ENCODE measurements around the gene DEPP1. TPM values are rescaled to one million over a fixed set of nuclear protein-coding genes. Genes with fewer than 3 reads are reported as not detected.

The DEPP1 gene
- total RNA-seq, 1 experiment from 2014 or later, result 1.6 TPM

- no peak overlapping the region for H3K27ac Mint-ChIP-seq
- ATAC-seq (no peak), DNase-seq (ENCODE audit: low spot score) (no peak)
- peaks cover 9% of the 10 kb centered on the region for H3K36me3 Mint-ChIP-seq
- peaks cover 31% of the 10 kb centered on the region for H3K4me1 Mint-ChIP-seq
- CTCF ChIA-PET, result no interaction called here
- no peak overlapping the region for H3K4me3 Mint-ChIP-seq
- peaks cover 5% of the 10 kb centered on the region; the same call in 1 of the 2 replicates for H3K9me3 Mint-ChIP-seq
- POLR2A ChIA-PET, result no interaction called here
- H3K27me3 Mint-ChIP-seq (ENCODE audit: low read depth), result peaks cover 7% of the 10 kb centered on the region; the same call in 1 of the 2 replicates
- no peak for TF ChIP-seq PRRX2 (CRISPR knock-in tag; IDR thresholded peaks at IDR 0.05)
- TF ChIP-seq, protein P1, sequence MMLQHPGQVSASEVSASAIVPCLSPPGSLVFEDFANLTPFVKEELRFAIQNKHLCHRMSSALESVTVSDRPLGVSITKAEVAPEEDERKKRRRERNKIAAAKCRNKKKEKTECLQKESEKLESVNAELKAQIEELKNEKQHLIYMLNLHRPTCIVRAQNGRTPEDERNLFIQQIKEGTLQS (CRISPR knock-in tag; conservative IDR thresholded peaks at IDR 0.05), result no peak
- TF ChIP-seq RELA (CRISPR knock-in tag; IDR thresholded peaks at IDR 0.05; ENCODE audit: borderline replicate concordance), result no peak
- TF ChIP-seq, protein P2, sequence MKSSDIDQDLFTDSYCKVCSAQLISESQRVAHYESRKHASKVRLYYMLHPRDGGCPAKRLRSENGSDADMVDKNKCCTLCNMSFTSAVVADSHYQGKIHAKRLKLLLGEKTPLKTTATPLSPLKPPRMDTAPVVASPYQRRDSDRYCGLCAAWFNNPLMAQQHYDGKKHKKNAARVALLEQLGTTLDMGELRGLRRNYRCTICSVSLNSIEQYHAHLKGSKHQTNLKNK (CRISPR knock-in tag; IDR thresholded peaks at IDR 0.05), result no peak
- no peak for TF ChIP-seq NFATC4 (CRISPR knock-in tag; IDR thresholded peaks at IDR 0.05)
- TF ChIP-seq ZNF425 (CRISPR knock-in tag; conservative IDR thresholded peaks at IDR 0.05), result no peak
- no peak for TF ChIP-seq ARID4B (CRISPR knock-in tag; IDR thresholded peaks at IDR 0.05; ENCODE audit: borderline replicate concordance)
- no peak for TF ChIP-seq ATF2 (CRISPR knock-in tag; IDR thresholded peaks at IDR 0.05; ENCODE audit: borderline replicate concordance, low read depth)
- TF ChIP-seq, protein P3, sequence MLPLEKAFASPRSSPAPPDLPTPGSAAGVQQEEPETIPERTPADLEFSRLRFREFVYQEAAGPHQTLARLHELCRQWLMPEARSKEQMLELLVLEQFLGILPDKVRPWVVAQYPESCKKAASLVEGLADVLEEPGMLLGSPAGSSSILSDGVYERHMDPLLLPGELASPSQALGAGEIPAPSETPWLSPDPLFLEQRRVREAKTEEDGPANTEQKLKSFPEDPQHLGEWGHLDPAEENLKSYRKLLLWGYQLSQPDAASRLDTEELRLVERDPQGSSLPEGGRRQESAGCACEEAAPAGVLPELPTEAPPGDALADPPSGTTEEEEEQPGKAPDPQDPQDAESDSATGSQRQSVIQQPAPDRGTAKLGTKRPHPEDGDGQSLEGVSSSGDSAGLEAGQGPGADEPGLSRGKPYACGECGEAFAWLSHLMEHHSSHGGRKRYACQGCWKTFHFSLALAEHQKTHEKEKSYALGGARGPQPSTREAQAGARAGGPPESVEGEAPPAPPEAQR (CRISPR knock-in tag; IDR thresholded peaks at IDR 0.05), result no peak
- TF ChIP-seq ZNF232 (CRISPR knock-in tag; IDR thresholded peaks at IDR 0.05), result no peak
- TF ChIP-seq ZNF317 (CRISPR knock-in tag; IDR thresholded peaks at IDR 0.05; ENCODE audit: borderline replicate concordance, low read depth), result no peak
- TF ChIP-seq USF1 (CRISPR knock-in tag; IDR thresholded peaks at IDR 0.05), result no peak
- no peak for TF ChIP-seq ETV6 (CRISPR knock-in tag; IDR thresholded peaks at IDR 0.05)
- TF ChIP-seq STAT6 (CRISPR knock-in tag; conservative IDR thresholded peaks at IDR 0.05; ENCODE audit: low read depth), result no peak
- TF ChIP-seq ZNF416 (CRISPR knock-in tag; IDR thresholded peaks at IDR 0.05), result no peak
- TF ChIP-seq SOX15 (CRISPR knock-in tag; IDR thresholded peaks at IDR 0.05), result no peak
- TF ChIP-seq SP1 (CRISPR knock-in tag; conservative IDR thresholded peaks at IDR 0.05), result no peak
- no peak for TF ChIP-seq FOXK1 (CRISPR knock-in tag; IDR thresholded peaks at IDR 0.05)
- TF ChIP-seq, protein P4, sequence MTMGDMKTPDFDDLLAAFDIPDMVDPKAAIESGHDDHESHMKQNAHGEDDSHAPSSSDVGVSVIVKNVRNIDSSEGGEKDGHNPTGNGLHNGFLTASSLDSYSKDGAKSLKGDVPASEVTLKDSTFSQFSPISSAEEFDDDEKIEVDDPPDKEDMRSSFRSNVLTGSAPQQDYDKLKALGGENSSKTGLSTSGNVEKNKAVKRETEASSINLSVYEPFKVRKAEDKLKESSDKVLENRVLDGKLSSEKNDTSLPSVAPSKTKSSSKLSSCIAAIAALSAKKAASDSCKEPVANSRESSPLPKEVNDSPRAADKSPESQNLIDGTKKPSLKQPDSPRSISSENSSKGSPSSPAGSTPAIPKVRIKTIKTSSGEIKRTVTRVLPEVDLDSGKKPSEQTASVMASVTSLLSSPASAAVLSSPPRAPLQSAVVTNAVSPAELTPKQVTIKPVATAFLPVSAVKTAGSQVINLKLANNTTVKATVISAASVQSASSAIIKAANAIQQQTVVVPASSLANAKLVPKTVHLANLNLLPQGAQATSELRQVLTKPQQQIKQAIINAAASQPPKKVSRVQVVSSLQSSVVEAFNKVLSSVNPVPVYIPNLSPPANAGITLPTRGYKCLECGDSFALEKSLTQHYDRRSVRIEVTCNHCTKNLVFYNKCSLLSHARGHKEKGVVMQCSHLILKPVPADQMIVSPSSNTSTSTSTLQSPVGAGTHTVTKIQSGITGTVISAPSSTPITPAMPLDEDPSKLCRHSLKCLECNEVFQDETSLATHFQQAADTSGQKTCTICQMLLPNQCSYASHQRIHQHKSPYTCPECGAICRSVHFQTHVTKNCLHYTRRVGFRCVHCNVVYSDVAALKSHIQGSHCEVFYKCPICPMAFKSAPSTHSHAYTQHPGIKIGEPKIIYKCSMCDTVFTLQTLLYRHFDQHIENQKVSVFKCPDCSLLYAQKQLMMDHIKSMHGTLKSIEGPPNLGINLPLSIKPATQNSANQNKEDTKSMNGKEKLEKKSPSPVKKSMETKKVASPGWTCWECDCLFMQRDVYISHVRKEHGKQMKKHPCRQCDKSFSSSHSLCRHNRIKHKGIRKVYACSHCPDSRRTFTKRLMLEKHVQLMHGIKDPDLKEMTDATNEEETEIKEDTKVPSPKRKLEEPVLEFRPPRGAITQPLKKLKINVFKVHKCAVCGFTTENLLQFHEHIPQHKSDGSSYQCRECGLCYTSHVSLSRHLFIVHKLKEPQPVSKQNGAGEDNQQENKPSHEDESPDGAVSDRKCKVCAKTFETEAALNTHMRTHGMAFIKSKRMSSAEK (CRISPR knock-in tag; IDR thresholded peaks at IDR 0.05; ENCODE audit: borderline replicate concordance), result no peak
Observed at GRCh38 chr10:44955413-44956070, 23.1 kb downstream of the DEPP1 start.
